Measurements from ENCODE around the gene WWTR1.

DNA sequence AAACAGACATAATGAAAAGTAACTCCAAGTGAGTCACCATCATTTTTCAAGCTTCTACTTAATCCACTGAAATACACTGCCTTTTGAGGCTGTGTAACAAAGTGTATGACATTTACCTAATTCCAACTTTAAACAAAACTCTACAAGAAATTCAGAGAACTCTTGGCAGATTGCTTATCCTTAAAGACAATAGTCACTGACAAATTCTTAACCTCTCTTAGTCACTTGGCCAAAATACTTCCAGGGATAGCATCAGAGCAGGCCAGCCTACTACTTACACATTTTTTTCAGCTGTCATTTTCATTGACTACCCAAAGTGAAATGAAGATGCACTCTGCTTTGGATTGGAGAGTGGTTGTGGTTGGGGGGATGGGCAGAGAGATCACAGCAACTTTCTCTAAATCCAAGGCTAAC is 3.6 kb downstream of the WWTR1 start:
- TF ChIP-seq, protein P1, sequence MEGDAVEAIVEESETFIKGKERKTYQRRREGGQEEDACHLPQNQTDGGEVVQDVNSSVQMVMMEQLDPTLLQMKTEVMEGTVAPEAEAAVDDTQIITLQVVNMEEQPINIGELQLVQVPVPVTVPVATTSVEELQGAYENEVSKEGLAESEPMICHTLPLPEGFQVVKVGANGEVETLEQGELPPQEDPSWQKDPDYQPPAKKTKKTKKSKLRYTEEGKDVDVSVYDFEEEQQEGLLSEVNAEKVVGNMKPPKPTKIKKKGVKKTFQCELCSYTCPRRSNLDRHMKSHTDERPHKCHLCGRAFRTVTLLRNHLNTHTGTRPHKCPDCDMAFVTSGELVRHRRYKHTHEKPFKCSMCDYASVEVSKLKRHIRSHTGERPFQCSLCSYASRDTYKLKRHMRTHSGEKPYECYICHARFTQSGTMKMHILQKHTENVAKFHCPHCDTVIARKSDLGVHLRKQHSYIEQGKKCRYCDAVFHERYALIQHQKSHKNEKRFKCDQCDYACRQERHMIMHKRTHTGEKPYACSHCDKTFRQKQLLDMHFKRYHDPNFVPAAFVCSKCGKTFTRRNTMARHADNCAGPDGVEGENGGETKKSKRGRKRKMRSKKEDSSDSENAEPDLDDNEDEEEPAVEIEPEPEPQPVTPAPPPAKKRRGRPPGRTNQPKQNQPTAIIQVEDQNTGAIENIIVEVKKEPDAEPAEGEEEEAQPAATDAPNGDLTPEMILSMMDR (IDR thresholded peaks at IDR 0.05; ENCODE audit: control extremely low read depth in 1 of 3, insufficient read depth in 1 of 3, low read depth in 1 of 3, low read length in 3 of 3): no peak
- TF ChIP-seq POLR2A (IDR thresholded peaks at IDR 0.05; ENCODE audit: control extremely low read depth in 1 of 2, low read depth in 2 of 2, low read length in 2 of 2) (no peak), POLR2AphosphoS5 (IDR thresholded peaks at IDR 0.05; ENCODE audit: low read depth, low read length) (no peak), MAFK (IDR thresholded peaks at IDR 0.05; ENCODE audit: low read depth, low read length) (no peak), SP1 (IDR thresholded peaks at IDR 0.05; ENCODE audit: low read depth, low read length) (no peak), HDAC2 (IDR thresholded peaks at IDR 0.05; ENCODE audit: borderline replicate concordance in 1 of 2, low read depth in 2 of 2, low read length in 2 of 2) (no peak)
